Trophoblast cell (in vitro differentiated cells and primary cell): Measurements from ENCODE around the gene SLC39A12.

Experiments used
- DNase-seq, 2 donors: peaks; one replicate each; pipeline ENCODE4 v3.0.0-alpha.2; 2016
- H2AFZ ChIP-seq: 2 replicates; pipeline ENCODE4 v1.6.1; 2013; ENCODE audit warnings: low read length, moderate library complexity, mild to moderate bottlenecking; ENCODE audit not compliant: insufficient read depth, poor library complexity
- H2AK5ac ChIP-seq: 2 replicates; pipeline ENCODE4 v1.6.1; 2013; ENCODE audit warnings: mild to moderate bottlenecking, low read length
- H2BK120ac ChIP-seq: 2 replicates; pipeline ENCODE4 v1.6.1; 2013; ENCODE audit warnings: low read length, mild to moderate bottlenecking, moderate library complexity; ENCODE audit not compliant: insufficient read depth, poor library complexity
- H2BK12ac ChIP-seq: 2 replicates; pipeline ENCODE4 v1.6.1; 2013; ENCODE audit warnings: mild to moderate bottlenecking, low read length, moderate library complexity
- H2BK5ac ChIP-seq: 2 replicates; pipeline ENCODE4 v1.6.1; 2013; ENCODE audit warnings: low read length, low read depth, moderate library complexity, mild to moderate bottlenecking; ENCODE audit not compliant: poor library complexity
- H3K14ac ChIP-seq: 2 replicates; pipeline ENCODE4 v1.6.1; 2013; ENCODE audit warnings: mild to moderate bottlenecking, low read length
- H3K18ac ChIP-seq: 2 replicates; pipeline ENCODE4 v1.6.1; 2013; ENCODE audit warnings: mild to moderate bottlenecking, low read length
- H3K23ac ChIP-seq: 2 replicates; pipeline ENCODE4 v1.6.1; 2013; ENCODE audit warnings: low read length
- H3K27ac ChIP-seq: 2 replicates; pipeline ENCODE4 v1.5.1; 2013; ENCODE audit warnings: low read depth, mild to moderate bottlenecking, inconsistent platforms, low read length, moderate library complexity
- H3K27me3 ChIP-seq: 2 replicates; pipeline ENCODE4 v1.6.1; 2013; ENCODE audit warnings: inconsistent platforms, mild to moderate bottlenecking, low read length, moderate library complexity; ENCODE audit not compliant: insufficient read depth
- H3K36me3 ChIP-seq, 2 experiments: 1 replicate in 1 of 2; 2 replicates in 1 of 2; pipeline ENCODE4 v1.6.1; 2013; ENCODE audit warnings: low read length in 2 of 2, mild to moderate bottlenecking in 2 of 2, moderate library complexity in 1 of 2; ENCODE audit not compliant: insufficient read depth in 2 of 2, control insufficient read depth in 1 of 2
- H3K4ac ChIP-seq: 2 replicates; pipeline ENCODE4 v1.6.1; 2013; ENCODE audit warnings: low read depth, mild to moderate bottlenecking, low read length, moderate library complexity
- H3K4me1 ChIP-seq, 2 experiments: 1 replicate in 1 of 2; 2 replicates in 1 of 2; pipeline ENCODE4 v1.6.1; 2013; ENCODE audit warnings: low read length in 2 of 2, mild to moderate bottlenecking in 2 of 2, moderate library complexity in 1 of 2; ENCODE audit not compliant: insufficient read depth in 2 of 2, control insufficient read depth in 1 of 2
- H3K4me2 ChIP-seq: 2 replicates; pipeline ENCODE4 v1.6.1; 2013; ENCODE audit warnings: inconsistent platforms, mild to moderate bottlenecking, low read length, moderate library complexity
- H3K4me3 ChIP-seq: 2 replicates; pipeline ENCODE4 v1.5.1; 2013; ENCODE audit warnings: mild to moderate bottlenecking, low read depth, low read length, inconsistent platforms
- H3K79me1 ChIP-seq: one replicate; pipeline ENCODE4 v1.6.1; 2013; ENCODE audit warnings: low read length
- H3K79me2 ChIP-seq: 2 replicates; pipeline ENCODE4 v1.6.1; 2013; ENCODE audit warnings: low read length, mild to moderate bottlenecking; ENCODE audit not compliant: control insufficient read depth, insufficient read depth, poor library complexity
- H3K9ac ChIP-seq: 2 replicates; pipeline ENCODE4 v1.6.1; 2013; ENCODE audit warnings: mild to moderate bottlenecking, low read length
- H3K9me3 ChIP-seq: 2 replicates; pipeline ENCODE4 v1.6.1; 2013; ENCODE audit warnings: low read depth, mild to moderate bottlenecking, control low read depth, inconsistent platforms, low read length; ENCODE audit not compliant: insufficient read depth
- H4K12ac ChIP-seq: 2 replicates; pipeline ENCODE4 v1.6.1; 2013; ENCODE audit warnings: low read depth, mild to moderate bottlenecking, low read length, moderate library complexity
- H4K8ac ChIP-seq: 2 replicates; pipeline ENCODE4 v1.6.1; 2013; ENCODE audit warnings: low read depth, mild to moderate bottlenecking, low read length, moderate library complexity
- H4K91ac ChIP-seq: one replicate; pipeline ENCODE4 v1.6.1; 2013; ENCODE audit warnings: low read depth, mild to moderate bottlenecking, low read length, moderate library complexity
- WGBS: extraction: QIAGEN DNeasy Blood & Tissue Kit; methylation state at CpG from one replicate; pipeline ENCODE4 v1.1.7; 2013; ENCODE audit warnings: missing lambda C conversion rate; ENCODE audit not compliant: insufficient read length, insufficient coverage; ENCODE audit errors: extremely low coverage; 5-methylcytosine and 5-hydroxymethylcytosine counted together

SLC39A12 gene

GRCh38 chr10:17914169-17915045, 37.3 kb upstream of the SLC39A12 start:
- no peak overlapping the region for H3K27ac ChIP-seq
- H3K4me3 ChIP-seq, result no peak overlapping the region
- H3K27me3 ChIP-seq, result no peaks in the 10 kb centered on the region
- H3K36me3 ChIP-seq, result no peaks in the 10 kb centered on the region
- no CpG with 5 or more reads among the region's 5 CpGs for WGBS
- no peak overlapping the region for H3K23ac ChIP-seq
- no peaks in the 10 kb centered on the region for H3K4me1 ChIP-seq
- H2AK5ac ChIP-seq, result no peak overlapping the region
- H3K9me3 ChIP-seq, result no peaks in the 10 kb centered on the region
- DNase-seq, result no peak
- H3K14ac ChIP-seq, result no peak overlapping the region
- H2AFZ ChIP-seq, result no peak overlapping the region
- H3K79me1 ChIP-seq, result no peaks in the 10 kb centered on the region
- no peak overlapping the region for H3K4me2 ChIP-seq
- H3K18ac ChIP-seq, result no peak overlapping the region
- no peak overlapping the region for H4K91ac ChIP-seq
- H2BK5ac ChIP-seq, result no peak overlapping the region
- no peak overlapping the region for H4K8ac ChIP-seq
- H2BK12ac ChIP-seq, result no peak overlapping the region
- no peak overlapping the region for H2BK120ac ChIP-seq
- no peaks in the 10 kb centered on the region for H3K79me2 ChIP-seq
- H3K9ac ChIP-seq, result no peak overlapping the region
- no peak overlapping the region for H3K4ac ChIP-seq
- H4K12ac ChIP-seq, result no peak overlapping the region

GRCh38 chr10:17915181-17915580, 36.5 kb upstream of the SLC39A12 start:
- Histone ChIP-seq H3K4ac (no peak overlapping the region), H3K27me3 (no peaks in the 10 kb centered on the region)
- WGBS, result no CpG with 5 or more reads among the region's 4 CpGs

GRCh38 chr10:17918187-17918903, 33.4 kb upstream of the SLC39A12 start:
- H2BK5ac ChIP-seq, result no peak overlapping the region
- WGBS, result no CpG with 5 or more reads among the region's 12 CpGs

More at GRCh38 chr10:17915181-17915580, 36.5 kb upstream of the SLC39A12 start:
- no peaks in the 10 kb centered on the region for H3K9me3 ChIP-seq
- no peaks in the 10 kb centered on the region for H3K79me1 ChIP-seq
- no peaks in the 10 kb centered on the region for H3K36me3 ChIP-seq
- no peak overlapping the region for H3K23ac ChIP-seq
- no peak overlapping the region for H4K91ac ChIP-seq
- no peak overlapping the region for H3K4me2 ChIP-seq
- no peak overlapping the region for H2AK5ac ChIP-seq
- no peak overlapping the region for H2AFZ ChIP-seq
- H3K9ac ChIP-seq, result no peak overlapping the region
- H3K18ac ChIP-seq, result no peak overlapping the region
- no peak overlapping the region for H3K27ac ChIP-seq
- no peak overlapping the region for H2BK12ac ChIP-seq
- H3K4me1 ChIP-seq, result no peaks in the 10 kb centered on the region
- H3K14ac ChIP-seq, result no peak overlapping the region
- H3K79me2 ChIP-seq, result no peaks in the 10 kb centered on the region
- H4K12ac ChIP-seq, result no peak overlapping the region
- no peak overlapping the region for H2BK120ac ChIP-seq
- H4K8ac ChIP-seq, result no peak overlapping the region
- no peak overlapping the region for H2BK5ac ChIP-seq
- no peak overlapping the region for H3K4me3 ChIP-seq
- DNase-seq, result no peak

GRCh38 chr10:17921378-17921777, 30.3 kb upstream of the SLC39A12 start:
- H2BK120ac ChIP-seq, result no peak overlapping the region
- no peaks in the 10 kb centered on the region for H3K36me3 ChIP-seq
- H2BK12ac ChIP-seq, result no peak overlapping the region
- no peak overlapping the region for H2BK5ac ChIP-seq
- no peak overlapping the region for H3K18ac ChIP-seq
- no peak overlapping the region for H4K91ac ChIP-seq
- H2AFZ ChIP-seq, result no peak overlapping the region
- no peak overlapping the region for H4K12ac ChIP-seq
- H3K4me2 ChIP-seq, result no peak overlapping the region
- H3K9ac ChIP-seq, result no peak overlapping the region
- no peaks in the 10 kb centered on the region for H3K4me1 ChIP-seq
- WGBS, result no CpG with 5 or more reads among the region's 3 CpGs
- H3K23ac ChIP-seq, result no peak overlapping the region
- no peak overlapping the region for H3K4me3 ChIP-seq
- H3K27me3 ChIP-seq, result no peaks in the 10 kb centered on the region
- no peak overlapping the region for H3K14ac ChIP-seq
- no peak for DNase-seq
- H2AK5ac ChIP-seq, result no peak overlapping the region
- no peaks in the 10 kb centered on the region for H3K79me2 ChIP-seq
- H3K4ac ChIP-seq, result no peak overlapping the region
- no peak overlapping the region for H4K8ac ChIP-seq
- H3K27ac ChIP-seq, result no peak overlapping the region
- H3K9me3 ChIP-seq, result no peaks in the 10 kb centered on the region
- H3K79me1 ChIP-seq, result no peaks in the 10 kb centered on the region

More at GRCh38 chr10:17918187-17918903, 33.4 kb upstream of the SLC39A12 start:
- Histone ChIP-seq H3K4ac (no peak overlapping the region), H3K9ac (no peak overlapping the region), H3K27ac (no peak overlapping the region), H3K79me2 (no peaks in the 10 kb centered on the region), H3K36me3 (no peaks in the 10 kb centered on the region), H4K12ac (no peak overlapping the region), H3K4me2 (no peak overlapping the region), H2AK5ac (no peak overlapping the region), H3K4me1 (no peaks in the 10 kb centered on the region), H3K27me3 (no peaks in the 10 kb centered on the region), H4K91ac (no peak overlapping the region), H3K14ac (no peak overlapping the region), H2AFZ (no peak overlapping the region), H3K79me1 (no peaks in the 10 kb centered on the region), H3K4me3 (no peak overlapping the region), H2BK12ac (no peak overlapping the region), H3K23ac (no peak overlapping the region), H3K9me3 (no peaks in the 10 kb centered on the region), H4K8ac (no peak overlapping the region), H3K18ac (no peak overlapping the region), H2BK120ac (no peak overlapping the region)
- no peak for DNase-seq
